GM21528 (cell line): Measurements from ENCODE around the gene CHI3L1.

Experiments used
- ATAC-seq: cut with Tn5 transposase; IDR thresholded peaks from one replicate; pipeline ENCODE4 v1.9.1; 2021; ENCODE audit warnings: mild to moderate bottlenecking, moderate library complexity; ENCODE audit not compliant: unreplicated experiment, low FRiP score

Gene CHI3L1

GRCh38 chr1:203182387-203182953 lies 4.0 kb downstream of the CHI3L1 start:
- no peak for ATAC-seq

GRCh38 chr1:203181586-203182386 lies 4.7 kb downstream of the CHI3L1 start:
- ATAC-seq, result no peak

- no peak for ATAC-seq
Observed at GRCh38 chr1:203180611-203181330, 5.7 kb downstream of the CHI3L1 start.

- ATAC-seq, result no peak
Observed at GRCh38 chr1:203179667-203180005, 6.9 kb downstream of the CHI3L1 start.

GRCh38 chr1:203178821-203179666 lies 7.5 kb downstream of the CHI3L1 start:
- no peak for ATAC-seq

GRCh38 chr1:203178083-203178482 lies 8.4 kb downstream of the CHI3L1 start:
- no peak for ATAC-seq

GRCh38 chr1:203177470-203178039 lies 8.9 kb downstream of the CHI3L1 start:
- no peak for ATAC-seq

- ATAC-seq, result no peak
Observed at GRCh38 chr1:203177036-203177405, 9.5 kb downstream of the CHI3L1 start.

GRCh38 chr1:203176273-203177035 lies 10.1 kb downstream of the CHI3L1 start:
- ATAC-seq, result no peak

GRCh38 chr1:203175827-203176241 lies 10.7 kb downstream of the CHI3L1 start:
- no peak for ATAC-seq

- no peak for ATAC-seq
Observed at GRCh38 chr1:203175237-203175826, 11.2 kb downstream of the CHI3L1 start, which contains the start of gene MYBPH. TSS of gene MYBPH (minus strand) at chr1:203175826. CDS start at chr1:203175755, 71 bp downstream.

GRCh38 chr1:203174324-203174985 lies 12.0 kb downstream of the CHI3L1 start:
- no peak for ATAC-seq

- ATAC-seq, result peak; percentile 56
Observed at GRCh38 chr1:203173566-203173965, 12.9 kb downstream of the CHI3L1 start.

GRCh38 chr1:203173011-203173555 lies 13.4 kb downstream of the CHI3L1 start:
- ATAC-seq, result no peak

- ATAC-seq, result no peak
Observed at GRCh38 chr1:203172184-203173010, 14.1 kb downstream of the CHI3L1 start.

GRCh38 chr1:203171341-203172183 lies 14.9 kb downstream of the CHI3L1 start:
- no peak for ATAC-seq
